HEK293 (cell line): ENCODE measurements around the gene TIAL1.

Experiments
- BCL11A ChIP-seq: fragments of 450-650 bp; formaldehyde crosslinking; IDR thresholded peaks from 2 replicates; pipeline ENCODE4 v1.5.1; 2016; ENCODE audit warnings: low read depth, missing biosample characterization, missing genetic modification characterization
- ELK4 ChIP-seq: IDR thresholded peaks from 2 replicates; pipeline ENCODE4 v1.6.1; 2011; ENCODE audit warnings: mild to moderate bottlenecking, low read depth, low read length, borderline replicate concordance
- OVOL3 ChIP-seq: fragments of 450-650 bp; formaldehyde crosslinking; IDR thresholded peaks from 2 replicates; pipeline ENCODE4 v1.5.1; 2016; ENCODE audit warnings: missing biosample characterization, missing genetic modification characterization
- SP3 ChIP-seq: fragments of 450-650 bp; formaldehyde crosslinking; IDR thresholded peaks from 2 replicates; pipeline ENCODE4 v1.5.1; 2016; ENCODE audit warnings: missing biosample characterization, missing genetic modification characterization
- YY2 ChIP-seq: fragments of 450-650 bp; formaldehyde crosslinking; IDR thresholded peaks from 2 replicates; pipeline ENCODE4 v1.5.1; 2016; ENCODE audit warnings: missing biosample characterization, missing genetic modification characterization
- ZBTB10 ChIP-seq: fragments of 450-650 bp; formaldehyde crosslinking; IDR thresholded peaks from 2 replicates; pipeline ENCODE4 v1.5.1; 2016; ENCODE audit warnings: missing biosample characterization, missing genetic modification characterization
- ZBTB49 ChIP-seq: fragments of 450-650 bp; formaldehyde crosslinking; IDR thresholded peaks from 2 replicates; pipeline ENCODE4 v1.5.1; 2016; ENCODE audit warnings: missing biosample characterization, missing genetic modification characterization, low read depth
- ZFP37 ChIP-seq: fragments of 450-650 bp; formaldehyde crosslinking; IDR thresholded peaks from 2 replicates; pipeline ENCODE4 v1.5.1; 2016; ENCODE audit warnings: missing biosample characterization, missing genetic modification characterization
- ZNF114 ChIP-seq: fragments of 450-650 bp; formaldehyde crosslinking; IDR thresholded peaks from 2 replicates; pipeline ENCODE4 v1.5.0; 2017; ENCODE audit warnings: missing biosample characterization, missing genetic modification characterization
- ZNF132 ChIP-seq: fragments of 450-650 bp; formaldehyde crosslinking; IDR thresholded peaks from 2 replicates; pipeline ENCODE4 v1.5.1; 2017; ENCODE audit warnings: missing biosample characterization, missing genetic modification characterization, borderline replicate concordance
- ZNF133 ChIP-seq: fragments of 450-650 bp; formaldehyde crosslinking; IDR thresholded peaks from 2 replicates; pipeline ENCODE4 v1.5.1; 2016; ENCODE audit warnings: missing biosample characterization, missing genetic modification characterization
- ZNF155 ChIP-seq: fragments of 450-650 bp; formaldehyde crosslinking; IDR thresholded peaks from 2 replicates; pipeline ENCODE4 v1.5.1; 2016; ENCODE audit warnings: missing biosample characterization, missing genetic modification characterization
- ZNF18 ChIP-seq: fragments of 450-650 bp; formaldehyde crosslinking; IDR thresholded peaks from 2 replicates; pipeline ENCODE4 v1.5.1; 2016; ENCODE audit warnings: missing biosample characterization, missing genetic modification characterization
- ZNF26 ChIP-seq: fragments of 450-650 bp; formaldehyde crosslinking; IDR thresholded peaks from 2 replicates; pipeline ENCODE4 v1.5.1; 2016; ENCODE audit warnings: missing biosample characterization, missing genetic modification characterization
- ZNF341 ChIP-seq: fragments of 450-650 bp; formaldehyde crosslinking; IDR thresholded peaks from 2 replicates; pipeline ENCODE4; 2016; ENCODE audit warnings: low read depth, missing biosample characterization, missing genetic modification characterization
- ZNF404 ChIP-seq: fragments of 450-650 bp; formaldehyde crosslinking; IDR thresholded peaks from 2 replicates; pipeline ENCODE4 v1.5.1; 2017; ENCODE audit warnings: missing biosample characterization, missing genetic modification characterization
- ZNF48 ChIP-seq: fragments of 450-650 bp; formaldehyde crosslinking; IDR thresholded peaks from 2 replicates; pipeline ENCODE4 v1.5.1; 2016; ENCODE audit warnings: missing biosample characterization, missing genetic modification characterization
- ZNF580 ChIP-seq: fragments of 450-650 bp; formaldehyde crosslinking; IDR thresholded peaks from 2 replicates; pipeline ENCODE4 v1.5.1; 2016; ENCODE audit warnings: missing biosample characterization, missing genetic modification characterization
- ZNF610 ChIP-seq: fragments of 450-650 bp; formaldehyde crosslinking; IDR thresholded peaks from 2 replicates; pipeline ENCODE4 v1.5.1; 2016; ENCODE audit warnings: missing biosample characterization, missing genetic modification characterization, borderline replicate concordance
- ZNF639 ChIP-seq: fragments of 450-650 bp; formaldehyde crosslinking; IDR thresholded peaks from 2 replicates; pipeline ENCODE4 v1.5.1; 2016; ENCODE audit warnings: missing biosample characterization, missing genetic modification characterization
- ZNF670 ChIP-seq: fragments of 450-650 bp; formaldehyde crosslinking; IDR thresholded peaks from 2 replicates; pipeline ENCODE4 v1.5.1; 2016; ENCODE audit warnings: missing biosample characterization, missing genetic modification characterization, low read depth
- ZSCAN30 ChIP-seq: fragments of 450-650 bp; IDR thresholded peaks from 2 replicates; pipeline ENCODE4 v1.5.1; 2018; ENCODE audit warnings: missing biosample characterization, mild to moderate bottlenecking, missing genetic modification characterization, moderate library complexity
- ZSCAN4 ChIP-seq: fragments of 450-650 bp; formaldehyde crosslinking; IDR thresholded peaks from 2 replicates; pipeline ENCODE4 v1.5.1; 2017; ENCODE audit warnings: missing biosample characterization, missing genetic modification characterization

The TIAL1 gene

GRCh38 chr10:119543814-119544642 lies 52.7 kb downstream of the TIAL1 start (continued):
- TF ChIP-seq ZBTB49 (tag by site-specific recombination) (no peak), ZNF155 (tag by site-specific recombination) (no peak), YY2 (tag by site-specific recombination) (no peak), ELK4 (no peak), BCL11A (tag by site-specific recombination) (peak; percentile 65), ZNF18 (tag by site-specific recombination) (no peak), ZNF48 (tag by site-specific recombination) (no peak), OVOL3 (tag by site-specific recombination) (peak; percentile 45; the same call in 1 of the 2 replicates), ZNF26 (no peak), ZNF341 (tag by site-specific recombination) (peak; percentile 91), ZSCAN4 (tag by site-specific recombination) (no peak), SP3 (no peak; the same call in 1 of the 2 replicates), ZNF114 (tag by site-specific recombination) (no peak), ZNF133 (tag by site-specific recombination) (no peak), ZNF132 (tag by site-specific recombination) (no peak), ZBTB10 (peak; percentile 59; the same call in 1 of the 2 replicates), ZNF580 (tag by site-specific recombination) (no peak), ZFP37 (tag by site-specific recombination) (peak; percentile 52; the same call in 1 of the 2 replicates), ZNF404 (tag by site-specific recombination) (no peak), ZNF670 (tag by site-specific recombination) (no peak), ZNF639 (tag by site-specific recombination) (peak; percentile 72), ZSCAN30 (tag by site-specific recombination) (peak; percentile 65; the same call in 1 of the 2 replicates), ZNF610 (tag by site-specific recombination) (peak; percentile 61)
